HCT116 (cell line): Measurements from ENCODE around the gene TBX2. TPM values are rescaled to one million over a fixed set of nuclear protein-coding genes. Genes with fewer than 3 reads are reported as not detected.

ENCODE experiments used
- ATAC-seq: fragments of 200-7000 bp; cut with Tn5 transposase; 2 replicates; pipeline ENCODE4 v1.9.1; 2020; ENCODE audit warnings: mild to moderate bottlenecking, moderate library complexity
- BruUV-seq: library from RNA; stranded (reverse); fragments of 400-500 nt; replicated peaks from 2 replicates; lab custom pipeline; 2021; lab: Mats Ljungman, UMichigan
- CTCF ChIA-PET: fragments of 300-600 bp; sonication (Branson Sonifier 250); formaldehyde crosslinking; loops from one replicate; lab custom pipeline; 2021; ENCODE audit warnings: antibody characterized with exemption; lab: Charles Lee
- POLR2A ChIA-PET: fragments of 300-600, 350-600 bp; sonication (Branson Sonifier 250); formaldehyde crosslinking; loops from one replicate; lab custom pipeline; 2021; ENCODE audit warnings: antibody characterized with exemption; lab: Charles Lee
- RAD21 ChIA-PET, 2 experiments: fragments of 300-600 bp; sonication (Branson Sonifier 250); formaldehyde crosslinking; loops; one replicate each; lab custom pipeline; 2023; ENCODE audit warnings: low total read pairs in 2 of 2; ENCODE audit not compliant: uncharacterized antibody in 2 of 2, unreplicated experiment in 2 of 2, low non-redundant PET in 1 of 2; lab: Charles Lee
- DNase-seq: peaks from one replicate; pipeline ENCODE4 v3.0.0-alpha.2; 2010; ENCODE audit warnings: low read depth, low spot score
- H2AFZ ChIP-seq: fragments of 200-600 bp; shearing (Covaris generic), sonication (generic); 2 replicates; pipeline ENCODE4 v1.6.1; 2017; ENCODE audit warnings: low read depth, mixed run types, mixed read lengths, antibody characterized with exemption, low read length; ENCODE audit not compliant: poor library complexity, severe bottlenecking
- H3K27ac ChIP-seq: 2 replicates; pipeline ENCODE4 v1.5.1; 2012; ENCODE audit warnings: low read depth, low read length
- H3K27me3 ChIP-seq: fragments of 200-600 bp; sonication (generic); 2 replicates; pipeline ENCODE4 v1.6.1; 2016; ENCODE audit warnings: mixed run types, low read length, mixed read lengths; ENCODE audit not compliant: insufficient read depth
- H3K36me3 ChIP-seq, 2 experiments: fragments of 200-500 bp in 1 of 2; fragments of 200-600 bp in 1 of 2; sonication (Bioruptor generic) in 1 of 2; sonication (generic) in 1 of 2; 2 replicates each; pipeline versions ENCODE4 v1.5.1 to v1.6.1; 2014 to 2016; ENCODE audit warnings: low read length in 2 of 2, inconsistent platforms in 1 of 2, mixed read lengths in 1 of 2, mixed run types in 1 of 2; ENCODE audit not compliant: insufficient read depth in 2 of 2, control insufficient read depth in 1 of 2
- H3K4me1 ChIP-seq, 2 experiments: fragments of 200-600 bp in 1 of 2; sonication (generic) in 1 of 2; 2 replicates each; pipeline versions ENCODE4 v1.5.1 to v1.6.1; 2012 to 2017; ENCODE audit warnings: low read length in 2 of 2, inconsistent platforms in 1 of 2, mild to moderate bottlenecking in 1 of 2, mixed read lengths in 1 of 2, mixed run types in 1 of 2, moderate library complexity in 1 of 2; ENCODE audit not compliant: insufficient read depth in 2 of 2, control insufficient read depth in 1 of 2
- H3K4me2 ChIP-seq: fragments of 200-600 bp; sonication (generic); 2 replicates; pipeline ENCODE4 v1.6.1; 2017; ENCODE audit warnings: mixed run types, low read length, mixed read lengths
- H3K4me3 ChIP-seq, 2 experiments: fragments of 200-600 bp in 1 of 2; sonication (generic) in 1 of 2; replicated peaks in 1 of 2; 2 replicates each; pipeline ENCODE4 v1.5.1; 2011 to 2016; ENCODE audit warnings: low read length in 2 of 2, control low read depth in 1 of 2, low read depth in 1 of 2, mild to moderate bottlenecking in 1 of 2, mixed read lengths in 1 of 2, mixed run types in 1 of 2
- H3K79me2 ChIP-seq: fragments of 200-600 bp; sonication (generic); 2 replicates; pipeline ENCODE4 v1.6.1; 2017; ENCODE audit warnings: mild to moderate bottlenecking, mixed run types, low read length, moderate library complexity, mixed read lengths; ENCODE audit not compliant: insufficient read depth
- H3K9ac ChIP-seq: fragments of 200-600 bp; sonication (generic); 2 replicates; pipeline ENCODE4 v1.6.1; 2016; ENCODE audit warnings: low read length, mixed read lengths
- H3K9me2 ChIP-seq: fragments of 200-600 bp; sonication (generic), shearing (Covaris generic); 2 replicates; pipeline ENCODE4 v1.6.1; 2017; ENCODE audit warnings: mixed run types, mild to moderate bottlenecking, moderate library complexity; ENCODE audit not compliant: insufficient read depth
- H3K9me3 ChIP-seq, 2 experiments: fragments of 200-500 bp in 1 of 2; fragments of 200-600 bp in 1 of 2; sonication (Bioruptor generic) in 1 of 2; sonication (generic) in 1 of 2; 2 replicates each; pipeline ENCODE4 v1.6.1; 2014 to 2017; ENCODE audit warnings: low read length in 2 of 2, mixed read lengths in 2 of 2, inconsistent platforms in 1 of 2, low read depth in 1 of 2, mild to moderate bottlenecking in 1 of 2, mixed run types in 1 of 2, moderate library complexity in 1 of 2; ENCODE audit not compliant: control insufficient read depth in 1 of 2, insufficient read depth in 1 of 2
- H4K20me1 ChIP-seq: fragments of 200-600 bp; sonication (generic), shearing (Covaris generic); 2 replicates; pipeline ENCODE4 v1.6.1; 2017; ENCODE audit warnings: mixed run types, mild to moderate bottlenecking, moderate library complexity; ENCODE audit not compliant: insufficient read depth
- CEBPB ChIP-seq: IDR thresholded peaks from 2 replicates; pipeline ENCODE4 v1.6.1; 2012; ENCODE audit warnings: low read depth
- MAX ChIP-seq: IDR thresholded peaks from 2 replicates; pipeline ENCODE4 v1.6.1; 2012
- RAD21 ChIP-seq: IDR thresholded peaks from 2 replicates; pipeline ENCODE4 v1.6.1; 2012; ENCODE audit warnings: low read depth, mild to moderate bottlenecking
- REST ChIP-seq: IDR thresholded peaks from 2 replicates; pipeline ENCODE4 v1.6.1; 2012; ENCODE audit warnings: low read depth
- TCF7L2 ChIP-seq: IDR thresholded peaks from 2 replicates; pipeline ENCODE4 v1.7.0; 2011; ENCODE audit warnings: borderline replicate concordance, inconsistent platforms; ENCODE audit not compliant: insufficient read depth, insufficient read length; ENCODE audit errors: extremely low read depth
- YY1 ChIP-seq: IDR thresholded peaks from 2 replicates; pipeline ENCODE4 v1.6.1; 2011; ENCODE audit warnings: low read length, low read depth, moderate library complexity, mild to moderate bottlenecking; ENCODE audit not compliant: insufficient replicate concordance; ENCODE audit errors: extremely low read depth
- ZNF274 ChIP-seq: fragments of 200-500 bp; sonication (Bioruptor generic); IDR thresholded peaks from 2 replicates; pipeline ENCODE4 v1.6.1; 2014; ENCODE audit warnings: mild to moderate bottlenecking, low read depth, low read length, inconsistent platforms
- intact Hi-C: fragments of 100-400 bp; cut with micrococcal nuclease; formaldehyde crosslinking; loops from 2 replicates; pipeline ENCODE4 v1.10.0; 2022
- total RNA-seq: library from RNA; stranded (reverse); gene quantifications from one replicate; pipeline ENCODE4 v1.2.1, GENCODE V29; 2021; ENCODE audit not compliant: unreplicated experiment
- TF ChIP-seq, protein P1 (sequence below): IDR thresholded peaks from 2 replicates; pipeline ENCODE4 v1.6.1; 2011; ENCODE audit warnings: mild to moderate bottlenecking, low read length, moderate library complexity; ENCODE audit not compliant: insufficient replicate concordance; ENCODE audit errors: extremely low read depth

The TBX2 gene
- total RNA-seq, 1 experiment from 2014 or later: 0.71 TPM

DNA sequence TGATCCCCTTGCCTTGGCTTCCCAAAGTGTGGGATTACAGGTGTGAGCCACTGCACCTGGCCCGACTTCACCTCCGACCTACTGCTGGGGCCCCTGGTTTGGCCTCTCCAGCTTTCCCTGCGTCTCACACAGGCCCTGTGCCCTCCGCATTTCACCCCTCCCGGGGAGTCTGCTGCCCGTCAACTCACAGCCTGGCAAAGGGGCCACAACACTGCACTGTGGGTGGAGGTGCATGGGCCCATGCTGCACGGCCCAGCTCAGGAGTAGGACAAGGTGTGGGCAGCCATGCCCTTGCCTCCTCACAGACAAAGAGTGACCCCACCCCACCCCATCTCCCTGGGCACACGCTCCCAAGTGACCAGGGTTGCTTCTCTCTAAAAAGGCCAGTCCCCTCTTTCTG is 12.6 kb upstream of the TBX2 start:
- TF ChIP-seq ZNF274 (no peak), TCF7L2 (no peak), YY1 (no peak), REST (no peak), CEBPB (no peak), RAD21 (no peak), MAX (no peak)
- TF ChIP-seq, protein P1, sequence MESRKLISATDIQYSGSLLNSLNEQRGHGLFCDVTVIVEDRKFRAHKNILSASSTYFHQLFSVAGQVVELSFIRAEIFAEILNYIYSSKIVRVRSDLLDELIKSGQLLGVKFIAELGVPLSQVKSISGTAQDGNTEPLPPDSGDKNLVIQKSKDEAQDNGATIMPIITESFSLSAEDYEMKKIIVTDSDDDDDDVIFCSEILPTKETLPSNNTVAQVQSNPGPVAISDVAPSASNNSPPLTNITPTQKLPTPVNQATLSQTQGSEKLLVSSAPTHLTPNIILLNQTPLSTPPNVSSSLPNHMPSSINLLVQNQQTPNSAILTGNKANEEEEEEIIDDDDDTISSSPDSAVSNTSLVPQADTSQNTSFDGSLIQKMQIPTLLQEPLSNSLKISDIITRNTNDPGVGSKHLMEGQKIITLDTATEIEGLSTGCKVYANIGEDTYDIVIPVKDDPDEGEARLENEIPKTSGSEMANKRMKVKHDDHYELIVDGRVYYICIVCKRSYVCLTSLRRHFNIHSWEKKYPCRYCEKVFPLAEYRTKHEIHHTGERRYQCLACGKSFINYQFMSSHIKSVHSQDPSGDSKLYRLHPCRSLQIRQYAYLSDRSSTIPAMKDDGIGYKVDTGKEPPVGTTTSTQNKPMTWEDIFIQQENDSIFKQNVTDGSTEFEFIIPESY: no peak
- Histone ChIP-seq H3K4me2 (no peak overlapping the region), H3K27ac (no peak overlapping the region), H3K9me2 (no peaks in the 10 kb centered on the region), H3K4me1 (peaks cover 0 to 3% of the 10 kb centered on the region in 2 experiments; a peak in 2 of 4 replicates), H3K9ac (no peak overlapping the region), H2AFZ (no peak overlapping the region), H3K27me3 (no peaks in the 10 kb centered on the region), H3K9me3 (no peaks in the 10 kb centered on the region), H3K4me3 (no peak overlapping the region), H3K36me3 (no peaks in the 10 kb centered on the region), H4K20me1 (no peaks in the 10 kb centered on the region), H3K79me2 (no peaks in the 10 kb centered on the region)
- CTCF ChIA-PET: interaction anchor here (1.5 kb wide), 1 partner anchor 666 kb away, joined by 3 read pairs; no protein-coding TSS in a partner anchor
- RAD21 ChIA-PET: no interaction called here
- ATAC-seq (no peak), DNase-seq (no peak)
- no TSS peak for BruUV-seq
- intact Hi-C loops: no loop called here
- POLR2A ChIA-PET: no interaction called here
